NCI-H146 (cell line): Measurements from ENCODE around the gene PLEKHM3.
"Not testable (repeated sequence)": the region's sequence is repeated elsewhere in the genome, so short reads cannot be mapped to it uniquely, and the experiment has no call there.

ENCODE experiments used
- DNase-seq: peaks from one replicate; lab custom pipeline; 2025; lab: John Stamatoyannopoulos, UW

The PLEKHM3 gene

GRCh38 chr2:208036357-208036756, 11.0 kb upstream of the PLEKHM3 start:
- DNase-seq: no peak

- DNase-seq: no peak
Observed at GRCh38 chr2:208034503-208035140, 9.3 kb upstream of the PLEKHM3 start.

- peak; percentile 6 for DNase-seq
Observed at GRCh38 chr2:208033701-208034502, 8.6 kb upstream of the PLEKHM3 start.

- DNase-seq: no peak
Observed at GRCh38 chr2:208031608-208032019, 6.3 kb upstream of the PLEKHM3 start.

- DNase-seq: peak; percentile 45
Observed at GRCh38 chr2:208025814-208026184, 472 bp upstream of the PLEKHM3 start.

GRCh38 chr2:208024091-208024490, 1.2 kb downstream of the PLEKHM3 start:
- DNase-seq: no peak

- DNase-seq: no peak
Observed at GRCh38 chr2:208020253-208020652, 5.1 kb downstream of the PLEKHM3 start.

GRCh38 chr2:208018124-208018712, 7.1 kb downstream of the PLEKHM3 start:
- DNase-seq: not testable (repeated sequence)

GRCh38 chr2:208017721-208018120, 7.6 kb downstream of the PLEKHM3 start:
- no peak for DNase-seq

GRCh38 chr2:208015475-208015874, 9.9 kb downstream of the PLEKHM3 start:
- DNase-seq: peak; percentile 45

GRCh38 chr2:208013285-208014178, 11.8 kb downstream of the PLEKHM3 start:
- DNase-seq: no peak

GRCh38 chr2:208012449-208012848, 12.9 kb downstream of the PLEKHM3 start:
- DNase-seq: no peak

- DNase-seq: no peak
Observed at GRCh38 chr2:208010506-208010905, 14.8 kb downstream of the PLEKHM3 start.

- DNase-seq: no peak
Observed at GRCh38 chr2:208006833-208007232, 18.5 kb downstream of the PLEKHM3 start.

- no peak for DNase-seq
Observed at GRCh38 chr2:208006337-208006736, 19.0 kb downstream of the PLEKHM3 start.

GRCh38 chr2:208001924-208002323, 23.4 kb downstream of the PLEKHM3 start:
- DNase-seq: no peak

GRCh38 chr2:208000701-208001395, 24.5 kb downstream of the PLEKHM3 start:
- DNase-seq: no peak

- DNase-seq: no peak
Observed at GRCh38 chr2:207996848-207997247, 28.5 kb downstream of the PLEKHM3 start.

GRCh38 chr2:207995887-207996286, 29.4 kb downstream of the PLEKHM3 start:
- DNase-seq: no peak

- no peak for DNase-seq
Observed at GRCh38 chr2:207993151-207993763, 32.1 kb downstream of the PLEKHM3 start.

- no peak for DNase-seq
Observed at GRCh38 chr2:207991944-207992343, 33.4 kb downstream of the PLEKHM3 start.
